Measurements from ENCODE around the gene PTPMT1.
"Not testable (repeated sequence)": the region's sequence is repeated elsewhere in the genome, so short reads cannot be mapped to it uniquely, and the experiment has no call there.

The PTPMT1 gene, protein sequence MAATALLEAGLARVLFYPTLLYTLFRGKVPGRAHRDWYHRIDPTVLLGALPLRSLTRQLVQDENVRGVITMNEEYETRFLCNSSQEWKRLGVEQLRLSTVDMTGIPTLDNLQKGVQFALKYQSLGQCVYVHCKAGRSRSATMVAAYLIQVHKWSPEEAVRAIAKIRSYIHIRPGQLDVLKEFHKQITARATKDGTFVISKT

GRCh38 chr11:47565340-47566148, at the start of gene PTPMT1:
Gene PTPMT1, plus strand, starts transcription at chr11:47565599. Its CDS starts 24 bp downstream, at chr11:47565623.
- DNase-seq = peak; percentile 52

GRCh38 chr11:47516155-47516554, 49.2 kb upstream of the PTPMT1 start:
- DNase-seq = no peak

DNA sequence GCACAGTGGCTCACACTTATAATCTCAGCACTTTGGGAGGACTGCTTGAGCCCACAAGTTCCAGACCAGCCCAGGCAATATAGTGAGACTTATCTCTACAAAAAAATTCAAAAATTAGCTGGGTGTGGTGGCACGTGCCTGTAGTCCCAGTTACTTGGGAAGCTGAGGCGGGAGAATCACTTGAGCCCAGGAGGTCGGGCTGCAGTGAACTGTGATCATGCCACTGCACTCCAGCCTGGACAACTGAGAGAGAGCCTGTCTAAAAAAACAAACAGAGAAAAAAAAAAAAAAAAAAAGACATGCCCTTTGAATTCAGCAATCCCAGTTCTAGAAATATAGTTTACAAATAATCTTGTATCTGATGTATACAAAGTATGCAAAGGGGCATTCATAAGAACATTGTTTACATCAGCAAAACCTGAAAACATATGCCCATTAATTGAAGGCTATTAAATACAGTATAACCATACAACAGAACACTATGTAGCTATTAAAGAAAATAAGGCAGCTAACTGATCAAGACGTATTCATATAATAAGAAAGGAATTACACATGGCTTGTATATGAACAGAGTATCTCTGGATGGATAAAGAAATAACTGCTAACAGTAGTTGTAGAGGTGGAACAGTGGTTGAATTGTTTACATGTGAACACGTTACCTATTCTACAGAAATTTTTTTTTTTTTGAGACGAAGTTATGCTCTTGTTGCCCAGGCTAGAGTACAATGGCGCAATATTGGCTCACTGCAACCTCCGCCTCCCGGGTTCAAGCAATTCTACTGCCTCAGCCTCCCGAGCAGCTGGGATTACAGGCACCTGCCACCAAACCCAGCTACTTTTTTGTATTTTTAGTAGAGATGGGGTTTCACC, 48.2 kb upstream of the PTPMT1 start:
- DNase-seq = no peak

GRCh38 chr11:47518212-47518964, 47.0 kb upstream of the PTPMT1 start:
- DNase-seq = no peak

- peak; percentile 38 for DNase-seq
These were observed 41.7 kb upstream of the PTPMT1 start for GRCh38 chr11:47523490-47524225.

GRCh38 chr11:47524291-47524874, 41.0 kb upstream of the PTPMT1 start:
- peak; percentile 27 for DNase-seq

GRCh38 chr11:47526032-47526431, 39.4 kb upstream of the PTPMT1 start:
- DNase-seq = not testable (repeated sequence)

DNA sequence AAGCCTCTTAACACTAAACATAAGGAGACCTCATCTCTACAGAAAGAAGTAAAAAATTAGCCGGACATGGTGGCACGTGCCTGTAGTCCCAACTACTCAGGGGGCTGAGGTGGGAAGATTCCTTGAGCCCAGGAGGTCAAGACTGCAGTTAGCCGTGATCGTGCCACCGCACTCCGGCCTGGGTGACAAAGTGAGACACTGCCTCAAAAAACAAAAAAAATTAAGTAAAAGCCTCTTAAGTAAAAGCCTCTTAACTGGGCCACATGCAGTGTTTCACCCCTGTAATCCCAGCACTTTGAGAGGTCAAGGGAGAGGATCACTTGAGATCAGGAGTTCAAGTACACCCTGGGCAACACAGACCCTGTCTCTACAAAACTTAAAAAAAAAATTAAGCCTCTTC, 38.2 kb upstream of the PTPMT1 start:
- DNase-seq = no peak

DNA sequence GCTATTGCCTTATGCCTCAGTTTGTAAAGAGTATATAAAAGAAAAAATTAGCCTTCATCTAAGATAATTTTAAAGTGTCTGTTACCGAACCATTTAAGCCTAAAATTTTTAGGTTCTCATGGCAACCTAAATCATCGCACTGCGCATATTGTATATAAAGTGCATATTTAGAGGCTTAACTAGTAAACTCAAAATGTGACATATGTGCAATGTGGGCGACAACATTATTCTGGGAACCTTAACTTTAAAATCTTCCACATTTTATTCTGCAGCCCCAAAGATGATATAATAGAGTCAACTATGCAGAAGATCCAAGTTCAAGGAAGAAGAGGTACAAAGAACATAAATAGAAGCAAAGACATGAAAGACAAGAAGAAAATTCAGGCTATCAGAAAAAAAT, 35.4 kb upstream of the PTPMT1 start:
- DNase-seq = no peak

DNA sequence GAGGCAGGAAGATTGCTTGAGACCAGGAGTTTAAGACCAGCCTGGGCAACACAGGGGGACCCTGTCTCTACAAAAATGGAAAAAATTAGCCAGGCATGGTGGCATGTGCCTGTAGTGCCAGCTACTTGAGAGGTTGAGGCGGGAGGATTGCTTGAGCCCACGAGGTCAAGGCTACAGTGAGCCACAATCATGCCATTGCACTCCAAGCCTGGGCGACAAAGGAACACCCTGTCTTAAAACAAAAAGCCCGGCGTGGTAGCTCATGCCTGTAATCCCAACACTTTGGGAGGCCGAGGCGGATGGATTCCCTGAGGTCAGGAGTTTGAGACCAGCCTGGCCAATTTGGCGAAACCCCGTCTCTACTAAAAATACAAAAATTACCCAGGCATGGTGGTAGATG, 34.7 kb upstream of the PTPMT1 start:
- not testable (repeated sequence) for DNase-seq

- DNase-seq = no peak
These were observed 33.7 kb upstream of the PTPMT1 start for GRCh38 chr11:47531666-47532065.

- DNase-seq = peak; percentile 12
These were observed 32.7 kb upstream of the PTPMT1 start for GRCh38 chr11:47532597-47533213.

GRCh38 chr11:47533690-47534151, 31.7 kb upstream of the PTPMT1 start:
- DNase-seq = no peak

GRCh38 chr11:47534704-47535251, 30.6 kb upstream of the PTPMT1 start:
- no peak for DNase-seq

DNA sequence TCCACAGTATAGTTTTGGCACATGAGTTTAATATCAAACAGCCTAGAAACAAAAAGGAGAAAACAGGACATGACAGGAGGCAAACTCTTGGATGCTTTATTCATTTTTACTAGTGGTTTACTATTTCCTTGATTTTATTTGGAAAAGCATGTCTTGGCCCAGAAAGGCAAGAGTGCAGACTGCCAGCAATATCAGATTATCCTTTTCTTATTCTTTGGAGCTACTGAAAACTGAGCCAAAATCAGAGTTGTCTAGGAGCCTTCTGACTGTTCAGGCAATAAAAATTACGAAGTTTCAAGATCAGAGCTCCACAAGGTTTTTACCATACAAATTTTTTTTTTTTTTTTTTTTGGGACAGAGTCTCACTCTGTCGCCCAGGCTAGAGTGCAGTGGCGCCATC, 28.5 kb upstream of the PTPMT1 start:
- no peak for DNase-seq

GRCh38 chr11:47538741-47539565, 26.4 kb upstream of the PTPMT1 start:
- peak; percentile 36 for DNase-seq

- no peak for DNase-seq
These were observed 25.7 kb upstream of the PTPMT1 start for GRCh38 chr11:47539681-47540039.

DNA sequence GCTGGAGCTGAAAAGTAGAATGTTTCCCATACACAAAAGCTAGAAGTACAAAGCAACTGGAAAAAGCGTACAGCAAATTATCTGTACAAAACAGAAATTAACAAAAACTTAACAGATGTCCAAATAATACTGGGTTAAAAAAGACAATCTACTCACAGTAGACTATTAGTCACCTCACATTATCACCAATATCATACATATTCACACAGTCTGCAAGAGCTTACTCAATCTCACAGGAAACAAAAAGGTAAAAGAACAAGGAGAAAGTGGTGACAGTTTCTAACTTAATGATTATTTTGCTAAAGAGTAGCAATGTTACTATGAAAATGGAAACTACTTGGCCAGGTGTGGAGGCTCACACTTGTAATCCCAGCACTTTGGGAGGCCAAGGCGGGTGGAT, 24.3 kb upstream of the PTPMT1 start:
- DNase-seq = no peak

DNA sequence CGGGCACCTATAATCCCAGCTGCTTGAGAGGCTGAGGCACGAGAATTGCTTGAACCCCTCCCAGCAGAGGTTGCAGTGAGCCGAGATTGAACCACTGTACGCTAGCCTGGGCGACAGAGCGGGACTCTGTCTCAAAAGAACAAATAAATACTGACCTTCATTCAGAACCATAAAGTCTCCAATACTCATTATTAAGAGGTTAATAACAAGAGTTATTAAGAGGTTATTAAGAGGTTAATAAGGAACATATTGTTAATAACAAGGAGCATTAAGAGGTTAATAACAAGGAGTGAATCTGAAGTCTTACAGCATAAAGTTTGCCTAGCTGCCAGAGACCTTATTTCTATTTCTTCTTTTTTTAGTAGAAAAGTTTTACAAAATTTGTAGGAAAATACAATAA, 20.1 kb upstream of the PTPMT1 start:
- no peak for DNase-seq

GRCh38 chr11:47546274-47546673, 19.1 kb upstream of the PTPMT1 start:
- not testable (repeated sequence) for DNase-seq
